Lung microvascular endothelial cell (primary cell): ENCODE data around the gene ACVR1C. TPM values are rescaled to one million over a fixed set of nuclear protein-coding genes. Genes with fewer than 3 reads are reported as not detected.
"Not testable (repeated sequence)": the region's sequence is repeated elsewhere in the genome, so short reads cannot be mapped to it uniquely, and the experiment has no call there.

Experiments
- DNase-seq, 2 donors: peaks; one replicate each; pipeline versions ENCODE4 v3.0.0 to v3.0.0-alpha.2; 2010; ENCODE audit warnings: low read depth in 2 of 2
- total RNA-seq: library from RNA; depleted of rRNA; stranded (reverse); fragments of >200 nt; gene quantifications from 2 replicates; pipeline ENCODE4 v1.2.1, GENCODE V29; 2014

Gene ACVR1C
- total RNA-seq, 1 donor from 2014 or later, result not detected

DNA sequence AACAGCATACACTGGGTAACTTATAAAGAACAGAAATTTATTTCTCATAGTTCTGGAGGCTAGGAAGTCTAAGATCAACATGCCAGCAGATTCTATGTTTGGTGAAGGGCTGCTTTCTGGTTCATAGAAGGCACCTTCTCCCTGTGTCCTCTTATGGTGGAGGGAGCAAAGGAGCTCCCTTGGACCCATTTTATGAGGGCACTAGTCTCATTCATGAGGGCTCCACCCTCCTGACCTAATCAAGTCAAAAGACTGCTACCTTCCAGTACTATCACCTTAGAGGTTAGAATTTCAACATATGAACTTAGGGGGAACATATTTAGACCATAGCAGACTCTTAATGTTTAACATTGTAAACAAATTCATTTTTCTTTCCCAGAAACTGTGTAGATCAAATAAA is 54.5 kb downstream of the ACVR1C start:
- DNase-seq, result no peak

DNA sequence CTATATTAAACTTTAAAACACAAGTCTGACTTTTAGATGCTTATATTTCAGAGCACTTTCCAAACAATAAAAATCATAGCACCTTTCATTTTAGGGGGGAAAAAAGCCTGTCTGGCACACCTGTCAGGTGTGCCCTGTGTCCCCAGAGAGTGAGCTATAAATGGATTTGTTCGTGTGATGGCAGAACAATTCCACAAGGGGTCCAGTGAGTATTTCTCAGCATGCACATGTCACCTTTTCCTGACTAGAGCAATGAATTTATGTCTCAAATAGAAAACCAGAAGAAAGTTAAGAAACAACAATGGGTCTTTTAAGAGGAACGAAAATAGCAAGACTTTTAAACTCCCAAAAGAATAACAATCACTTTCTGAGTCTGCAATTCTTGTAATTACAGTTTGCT is 55.9 kb downstream of the ACVR1C start:
- peak in 1 of 2 donors; percentile 9 for DNase-seq

DNA sequence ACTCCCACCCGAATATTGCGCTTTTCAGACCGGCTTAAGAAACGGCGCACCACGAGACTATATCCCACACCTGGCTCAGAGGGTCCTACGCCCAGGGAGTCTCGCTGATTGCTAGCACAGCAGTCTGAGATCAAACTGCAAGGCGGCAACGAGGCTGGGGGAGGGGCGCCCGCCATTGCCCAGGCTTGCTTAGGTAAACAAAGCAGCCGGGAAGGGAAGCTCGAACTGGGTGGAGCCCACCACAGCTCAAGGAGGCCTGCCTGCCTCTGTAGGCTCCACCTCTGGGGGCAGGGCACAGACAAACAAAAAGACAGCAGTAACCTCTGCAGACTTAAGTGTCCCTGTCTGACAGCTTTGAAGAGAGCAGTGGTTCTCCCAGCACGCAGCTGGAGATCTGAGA is 62.0 kb downstream of the ACVR1C start:
- DNase-seq, result not testable (repeated sequence)

- not testable (repeated sequence) for DNase-seq
Observed at GRCh38 chr2:157566113-157566512, 62.6 kb downstream of the ACVR1C start.

DNA sequence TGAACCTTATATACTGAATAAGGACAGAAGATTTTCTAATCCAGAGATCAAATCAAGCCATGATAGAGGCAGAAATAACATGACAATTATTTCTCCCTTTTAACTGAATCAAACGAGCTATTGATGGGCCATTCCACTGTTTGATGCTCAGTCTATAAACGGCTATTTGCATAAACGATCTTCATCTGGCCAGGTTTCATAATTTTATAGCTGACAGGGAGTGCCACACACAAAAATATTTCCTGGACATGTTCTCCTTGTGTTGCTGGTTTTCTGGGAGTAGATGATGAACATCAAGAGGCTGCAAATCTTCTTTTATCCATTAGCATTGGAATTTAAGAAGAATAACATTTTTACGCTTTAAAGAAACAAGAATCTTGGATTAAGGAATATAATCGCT is 63.1 kb downstream of the ACVR1C start:
- no peak for DNase-seq

- no peak for DNase-seq
Observed at GRCh38 chr2:157559890-157560289, 68.8 kb downstream of the ACVR1C start.

DNA sequence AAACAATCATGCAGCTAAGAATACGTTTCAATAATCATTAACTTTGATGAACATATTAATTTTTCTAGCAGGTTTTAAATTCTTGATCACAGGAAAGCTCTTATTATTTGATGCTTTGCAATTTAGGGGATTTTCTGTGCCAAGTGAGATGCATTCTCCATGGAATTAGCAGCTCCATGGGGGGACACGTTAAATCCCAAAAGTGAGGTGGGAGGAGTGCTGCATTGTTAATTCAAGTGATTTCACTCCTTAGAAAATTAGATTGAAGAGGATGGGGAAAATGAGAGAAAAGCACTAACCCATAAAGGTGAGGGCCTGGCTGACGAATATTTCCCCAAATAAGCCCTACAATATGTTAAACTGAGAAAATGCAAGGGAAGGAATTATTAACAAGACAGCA is 69.2 kb downstream of the ACVR1C start:
- no peak for DNase-seq

- DNase-seq, result no peak
Observed at GRCh38 chr2:157559061-157559460, 69.6 kb downstream of the ACVR1C start.

DNA sequence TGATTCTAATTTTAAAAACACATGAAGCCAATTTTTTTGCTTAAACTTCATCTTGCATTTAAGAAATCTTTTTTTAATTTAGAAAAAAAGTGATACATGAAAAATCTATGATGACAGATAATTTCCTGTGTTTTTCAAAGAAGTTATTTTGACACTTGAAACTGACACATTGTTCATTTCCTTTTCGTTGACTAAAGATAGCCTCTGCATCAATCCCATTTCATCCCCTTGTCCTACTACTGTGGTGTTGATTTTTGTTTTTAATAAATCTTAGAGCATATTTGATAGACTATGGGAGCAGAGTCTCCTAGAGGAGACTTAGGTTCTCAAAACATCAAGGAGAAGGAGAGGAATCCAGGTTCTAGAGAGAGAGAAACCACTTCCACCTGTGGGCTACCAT is 70.9 kb downstream of the ACVR1C start:
- no peak for DNase-seq

- DNase-seq, result no peak
Observed at GRCh38 chr2:157540102-157540501, 88.6 kb downstream of the ACVR1C start.

DNA sequence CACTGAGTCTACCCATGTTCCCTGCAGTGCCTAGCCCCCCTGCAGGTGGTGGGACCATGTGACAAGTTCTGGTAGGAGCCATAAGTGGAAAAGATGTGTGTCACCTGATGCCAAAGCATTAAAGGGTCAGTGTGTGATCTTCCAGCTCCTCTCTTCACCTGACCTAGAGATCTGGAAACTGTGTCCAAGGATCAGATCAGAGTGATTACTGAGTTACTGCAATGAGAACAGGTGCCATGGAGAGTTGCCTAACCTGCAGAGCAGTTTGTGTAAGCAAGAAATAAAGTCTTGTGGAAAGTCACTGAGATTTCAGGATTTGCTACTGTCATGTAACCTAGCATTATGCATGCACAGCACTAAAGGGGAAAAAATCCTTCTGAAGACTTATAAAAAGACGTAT is 90.6 kb downstream of the ACVR1C start:
- DNase-seq, result no peak

GRCh38 chr2:157536815-157537214 is 91.8 kb downstream of the ACVR1C start:
- no peak for DNase-seq

GRCh38 chr2:157528963-157529751 is 99.5 kb downstream of the ACVR1C start:
- DNase-seq, result no peak

GRCh38 chr2:157526070-157526469 is 102.6 kb downstream of the ACVR1C start:
- no peak for DNase-seq

DNA sequence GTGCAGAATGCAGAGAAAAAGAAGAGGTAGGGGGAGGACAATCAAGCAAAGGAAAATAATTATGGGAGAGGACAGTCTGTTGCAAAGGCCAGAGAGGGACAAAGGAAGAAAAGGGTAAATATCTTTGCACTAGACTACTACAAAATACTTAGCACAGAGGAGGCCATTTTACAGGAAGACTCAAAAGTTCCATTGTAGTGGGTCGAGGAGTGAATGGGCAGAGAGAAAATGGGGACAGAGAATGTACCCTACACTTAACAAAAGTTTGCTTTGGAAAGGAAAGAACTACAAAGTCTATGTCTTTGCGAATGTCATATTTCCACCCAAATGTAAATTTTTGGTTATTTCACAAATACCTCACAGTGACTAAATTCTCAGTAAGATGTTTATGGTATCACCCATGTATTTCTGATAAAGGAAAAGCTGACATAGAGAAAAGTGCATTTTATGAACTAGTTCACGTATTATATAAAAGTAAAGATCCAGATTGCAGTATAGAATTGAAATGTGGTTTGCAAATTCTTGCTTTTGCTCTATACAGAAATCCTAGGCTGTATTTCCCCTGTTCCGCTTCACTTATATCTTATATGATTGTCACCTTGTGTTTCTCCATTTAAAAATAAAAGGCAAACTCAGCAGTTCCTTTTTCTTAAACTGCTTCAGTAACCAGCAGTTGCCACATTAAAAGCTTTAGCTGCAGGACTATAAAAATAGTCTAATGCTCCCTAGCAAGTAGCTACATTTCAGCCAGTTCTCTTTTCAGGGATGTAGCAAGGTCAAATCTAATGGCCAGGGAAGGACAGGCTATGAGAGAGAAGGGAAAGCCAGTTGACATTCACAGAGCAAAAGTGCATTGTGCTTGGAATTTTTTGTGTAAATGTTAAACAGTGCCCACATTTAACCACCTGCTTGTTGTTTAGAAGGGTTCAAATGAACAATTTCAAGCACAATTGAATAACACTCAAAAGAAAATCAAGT is 105.1 kb downstream of the ACVR1C start:
- no peak for DNase-seq

DNA sequence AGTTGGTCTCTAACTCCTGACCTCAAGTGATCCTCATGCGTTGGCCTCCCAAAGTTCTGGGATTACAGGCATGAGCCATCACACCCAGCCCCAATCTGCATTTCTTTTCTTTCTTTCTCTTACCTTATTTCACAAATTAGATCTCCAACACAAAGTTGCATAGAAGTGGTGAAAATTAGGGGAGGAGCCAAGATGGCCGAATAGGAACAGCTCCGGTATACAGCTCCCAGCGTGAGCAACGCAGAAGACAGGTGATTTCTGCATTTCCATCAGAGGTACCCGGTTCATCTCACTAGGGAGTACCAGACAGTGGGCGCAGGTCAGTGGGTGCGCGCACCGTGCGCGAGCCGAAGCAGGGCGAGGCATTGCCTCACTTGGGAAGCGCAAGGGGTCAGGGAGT is 113.7 kb downstream of the ACVR1C start:
- not testable (repeated sequence) for DNase-seq

DNA sequence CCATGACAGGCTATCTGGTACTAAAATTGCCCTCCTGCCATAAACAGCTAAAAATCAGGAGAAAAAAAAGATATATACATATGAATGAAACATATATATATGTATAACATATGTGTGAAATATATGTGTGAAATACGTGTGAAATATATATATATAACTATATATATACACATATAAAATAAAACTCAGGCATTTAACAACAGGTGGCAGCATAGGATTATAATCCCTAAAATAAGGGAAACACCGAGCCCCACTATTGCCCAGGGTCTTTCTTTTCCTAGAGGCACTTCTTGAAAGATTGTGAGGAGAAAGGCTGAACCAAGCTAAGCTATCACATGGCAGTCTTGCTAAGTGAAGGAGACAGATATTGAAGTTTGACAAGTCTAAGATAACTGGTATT is 118.9 kb downstream of the ACVR1C start:
- DNase-seq, result no peak

DNA sequence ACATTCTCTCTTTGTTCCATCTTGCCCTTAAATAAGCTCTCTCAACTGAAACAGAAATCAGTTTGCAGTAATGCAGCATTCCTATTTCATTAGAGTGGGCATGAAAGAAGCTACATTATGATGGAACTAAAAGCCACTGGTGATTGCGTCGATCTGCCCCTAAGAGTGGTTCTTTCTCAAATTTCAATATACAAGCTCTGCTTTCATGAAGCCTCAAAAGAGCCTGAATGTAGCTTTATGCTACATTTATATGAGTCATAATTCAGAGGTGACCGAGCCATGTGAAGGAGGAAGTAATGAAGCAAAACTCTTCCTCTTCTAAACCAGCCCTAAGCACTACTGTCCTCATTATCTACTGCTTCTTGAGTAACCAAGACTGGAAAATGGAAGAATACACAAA is 120.0 kb downstream of the ACVR1C start:
- DNase-seq, result no peak

DNA sequence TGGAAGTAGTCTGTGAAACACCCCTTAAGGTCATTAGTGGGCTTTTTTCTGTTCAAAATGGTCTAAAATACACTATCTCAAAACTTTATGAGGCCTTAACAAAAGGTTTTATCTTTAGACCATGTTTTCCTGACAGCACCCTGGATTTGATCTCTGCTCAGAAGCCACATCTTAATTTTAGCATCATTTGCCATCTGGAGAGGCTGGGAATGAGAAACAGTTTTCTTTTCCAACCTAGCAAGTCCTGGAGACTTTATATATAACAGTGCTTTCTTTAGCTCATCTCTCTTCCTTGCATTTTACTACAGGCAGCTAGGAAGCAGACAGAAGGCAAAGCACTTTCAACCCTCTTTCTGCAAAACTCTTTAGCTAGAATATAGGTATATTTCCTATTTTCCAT is 122.1 kb downstream of the ACVR1C start:
- no peak for DNase-seq

- no peak for DNase-seq
Observed at GRCh38 chr2:157504623-157505022, 124.0 kb downstream of the ACVR1C start.

DNA sequence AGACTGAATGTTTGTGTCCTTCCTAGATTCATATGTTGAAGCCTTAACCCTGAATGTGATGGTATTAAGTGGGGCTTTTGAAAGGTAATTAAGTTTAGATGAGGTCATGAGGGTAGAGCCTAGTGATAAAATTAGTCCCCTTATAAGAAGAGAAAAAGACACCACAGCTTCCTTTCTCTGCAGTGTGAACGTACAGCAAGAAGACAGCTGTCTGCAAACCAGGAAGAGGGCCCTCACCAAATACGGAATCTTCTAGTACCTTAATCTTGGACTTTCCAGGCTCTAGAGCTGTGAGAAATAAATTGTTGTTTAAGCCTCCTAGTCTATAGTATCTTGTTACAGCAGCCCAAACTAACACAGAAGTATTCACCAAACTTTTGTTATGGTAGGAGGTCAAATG is 127.6 kb downstream of the ACVR1C start:
- DNase-seq, result no peak

- no peak for DNase-seq
Observed at GRCh38 chr2:157500334-157500733, 128.3 kb downstream of the ACVR1C start.

- DNase-seq, result no peak
Observed at GRCh38 chr2:157498483-157498882, 130.2 kb downstream of the ACVR1C start.
